ENCODE data around the gene MMP7. TPM values are rescaled to one million over a fixed set of nuclear protein-coding genes. Genes with fewer than 3 reads are reported as not detected.

The MMP7 gene
- total and polyA plus RNA-seq, 12 donors = 0.39 to 0.61 (median 0.44) TPM; not detected in 9

DNA sequence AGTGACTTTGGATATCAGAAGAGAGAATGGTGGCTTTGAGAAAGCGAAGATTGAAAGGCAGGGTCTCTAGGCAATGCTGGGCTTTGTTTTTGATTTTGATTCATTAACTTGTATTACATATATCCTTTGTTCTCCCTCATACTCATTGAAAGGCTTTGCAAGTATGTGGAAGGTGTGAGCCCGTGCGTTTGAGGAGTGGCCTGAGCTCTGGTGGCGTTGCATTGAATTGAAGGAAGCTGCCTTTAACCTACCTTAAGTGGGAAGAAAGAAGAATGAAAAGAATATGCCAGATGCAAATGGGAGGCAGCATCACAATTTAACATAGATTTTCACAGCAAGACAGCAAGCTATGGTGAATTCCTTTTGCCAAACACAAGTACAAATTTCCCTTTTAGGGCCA, 6.7 kb downstream of the MMP7 start:
- TF ChIP-seq POLR2A (IDR thresholded peaks at IDR 0.05) = no peak
- TF ChIP-seq, protein P1, sequence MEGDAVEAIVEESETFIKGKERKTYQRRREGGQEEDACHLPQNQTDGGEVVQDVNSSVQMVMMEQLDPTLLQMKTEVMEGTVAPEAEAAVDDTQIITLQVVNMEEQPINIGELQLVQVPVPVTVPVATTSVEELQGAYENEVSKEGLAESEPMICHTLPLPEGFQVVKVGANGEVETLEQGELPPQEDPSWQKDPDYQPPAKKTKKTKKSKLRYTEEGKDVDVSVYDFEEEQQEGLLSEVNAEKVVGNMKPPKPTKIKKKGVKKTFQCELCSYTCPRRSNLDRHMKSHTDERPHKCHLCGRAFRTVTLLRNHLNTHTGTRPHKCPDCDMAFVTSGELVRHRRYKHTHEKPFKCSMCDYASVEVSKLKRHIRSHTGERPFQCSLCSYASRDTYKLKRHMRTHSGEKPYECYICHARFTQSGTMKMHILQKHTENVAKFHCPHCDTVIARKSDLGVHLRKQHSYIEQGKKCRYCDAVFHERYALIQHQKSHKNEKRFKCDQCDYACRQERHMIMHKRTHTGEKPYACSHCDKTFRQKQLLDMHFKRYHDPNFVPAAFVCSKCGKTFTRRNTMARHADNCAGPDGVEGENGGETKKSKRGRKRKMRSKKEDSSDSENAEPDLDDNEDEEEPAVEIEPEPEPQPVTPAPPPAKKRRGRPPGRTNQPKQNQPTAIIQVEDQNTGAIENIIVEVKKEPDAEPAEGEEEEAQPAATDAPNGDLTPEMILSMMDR (IDR thresholded peaks at IDR 0.05) = no peak
- no peaks in the 10 kb centered on the region for H3K27me3 ChIP-seq
- intact Hi-C loops (cut with DNase I) = no loop called here
- H3K4me3 ChIP-seq = no peak overlapping the region
- no peak overlapping the region for H3K27ac ChIP-seq
- no peak for DNase-seq
- H3K4me1 ChIP-seq (replicated peaks in 1 of 2) = peaks cover 0 to 5% of the 10 kb centered on the region in 2 donors
- no peaks in the 10 kb centered on the region for H3K36me3 ChIP-seq (replicated peaks in 1 of 2)
- H3K9me3 ChIP-seq (replicated peaks in 1 of 3) = no peaks in the 10 kb centered on the region
- 86 to 91% (median 90%) methylated on average over 4 of the region's 4 CpGs for WGBS, 4 donors

- no peak for TF ChIP-seq POLR2A (IDR thresholded peaks at IDR 0.05)
- no peak for DNase-seq
- intact Hi-C loops (cut with DNase I) = no loop called here
- Histone ChIP-seq H3K4me1 (replicated peaks in 1 of 2) (peaks cover 0 to 5% of the 10 kb centered on the region in 2 donors), H3K36me3 (replicated peaks in 1 of 2) (no peaks in the 10 kb centered on the region), H3K27me3 (no peaks in the 10 kb centered on the region), H3K9me3 (replicated peaks in 1 of 3) (no peaks in the 10 kb centered on the region), H3K4me3 (no peak overlapping the region), H3K27ac (no peak overlapping the region)
- 60 to 70% (median 61%) methylated on average over 2 of the region's 2 CpGs for WGBS, 4 donors
Observed at GRCh38 chr11:102523189-102523570, 7.4 kb downstream of the MMP7 start.

- no peak for TF ChIP-seq POLR2A (IDR thresholded peaks at IDR 0.05)
- TF ChIP-seq, protein P1 (IDR thresholded peaks at IDR 0.05) = no peak
- Histone ChIP-seq H3K9me3 (replicated peaks in 1 of 3) (no peaks in the 10 kb centered on the region), H3K27ac (no peak overlapping the region), H3K4me3 (peak overlapping the region in 1 of 4 donors; percentile 26), H3K27me3 (no peaks in the 10 kb centered on the region), H3K36me3 (replicated peaks in 1 of 2) (no peaks in the 10 kb centered on the region), H3K4me1 (replicated peaks in 1 of 2) (peaks cover 0 to 5% of the 10 kb centered on the region in 2 donors)
- peak in 2 of 7 donors; percentile 21 to 29 for DNase-seq
- WGBS, 4 donors = 29 to 39% (median 36%) methylated on average over 5 of the region's 5 CpGs
- intact Hi-C loops (cut with DNase I) = no loop called here
Observed at GRCh38 chr11:102522312-102523188, 8.0 kb downstream of the MMP7 start.

DNA sequence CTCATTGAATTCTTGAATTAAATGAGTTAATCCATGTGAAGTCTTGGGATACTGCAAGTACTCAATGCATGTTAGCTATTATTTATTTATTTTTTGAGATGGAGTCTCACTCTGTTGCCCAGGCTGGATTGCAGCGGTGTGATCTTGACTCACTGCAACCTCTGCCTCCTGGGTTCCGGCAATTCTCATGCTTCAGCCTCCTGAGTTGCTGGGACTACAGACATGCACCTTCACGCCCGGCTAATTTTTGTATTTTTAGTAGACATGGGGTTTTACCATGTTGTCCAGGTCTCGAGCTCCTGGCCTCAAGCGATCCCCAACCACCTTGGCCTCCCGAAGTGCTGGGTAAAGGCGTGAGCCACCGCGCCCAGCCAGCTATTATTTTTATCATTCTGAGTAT, 9.4 kb downstream of the MMP7 start:
- peaks cover 0 to 5% of the 10 kb centered on the region in 2 donors for H3K4me1 ChIP-seq (replicated peaks in 1 of 2)
- intact Hi-C loops (cut with DNase I) = no loop called here
- 94 to 97% (median 95%) methylated on average over 10 of the region's 10 CpGs for WGBS, 4 donors
- DNase-seq = no peak
- no peak for TF ChIP-seq POLR2A (IDR thresholded peaks at IDR 0.05)
- TF ChIP-seq, protein P1 (IDR thresholded peaks at IDR 0.05) = no peak
- no peaks in the 10 kb centered on the region for H3K27me3 ChIP-seq
- H3K4me3 ChIP-seq = no peak overlapping the region
- no peaks in the 10 kb centered on the region for H3K36me3 ChIP-seq (replicated peaks in 1 of 2)
- H3K27ac ChIP-seq = no peak overlapping the region
- H3K9me3 ChIP-seq (replicated peaks in 1 of 3) = no peaks in the 10 kb centered on the region

- TF ChIP-seq, protein P1 (IDR thresholded peaks at IDR 0.05) = no peak
- TF ChIP-seq POLR2A (IDR thresholded peaks at IDR 0.05) = no peak
- Histone ChIP-seq H3K4me3 (no peak overlapping the region), H3K27me3 (no peaks in the 10 kb centered on the region), H3K27ac (no peak overlapping the region), H3K4me1 (replicated peaks in 1 of 2) (peaks cover 0 to 5% of the 10 kb centered on the region in 2 donors), H3K9me3 (replicated peaks in 1 of 3) (no peaks in the 10 kb centered on the region), H3K36me3 (replicated peaks in 1 of 2) (no peaks in the 10 kb centered on the region)
- DNase-seq = no peak
- intact Hi-C loops (cut with DNase I) = no loop called here
Observed at GRCh38 chr11:102520514-102520913, 10.0 kb downstream of the MMP7 start.

Data from adrenal gland (tissue), 12 donors.